Stimulated activated CD8-positive, alpha-beta memory T cell treated with anti-CD3 and anti-CD28 coated beads, Interleukin-7, amount 100 ng/mL, for 1 hour (primary cell): ENCODE data around the gene RBBP5.

Source experiments
- DNase-seq, 2 donors: peaks; one replicate each; pipeline ENCODE4 v3.0.0-alpha.2; 2020; ENCODE audit warnings: low read depth in 2 of 2

RBBP5 gene

GRCh38 chr1:205133287-205133686 lies 11.5 kb upstream of the RBBP5 start:
- DNase-seq = no peak

GRCh38 chr1:205129447-205130029 lies 7.8 kb upstream of the RBBP5 start:
- no peak for DNase-seq

GRCh38 chr1:205128050-205128449 lies 6.3 kb upstream of the RBBP5 start:
- no peak for DNase-seq

- DNase-seq = no peak
Observed at GRCh38 chr1:205127646-205128045, 5.9 kb upstream of the RBBP5 start.

- DNase-seq = no peak
Observed at GRCh38 chr1:205124726-205125125, 2.9 kb upstream of the RBBP5 start.

GRCh38 chr1:205122489-205122882 lies 708 bp upstream of the RBBP5 start:
- DNase-seq = no peak

- no peak for DNase-seq
Observed at GRCh38 chr1:205118752-205119151, 3.0 kb downstream of the RBBP5 start.

GRCh38 chr1:205111354-205111753 lies 10.4 kb downstream of the RBBP5 start:
- no peak for DNase-seq

- no peak for DNase-seq
Observed at GRCh38 chr1:205109711-205110110, 12.1 kb downstream of the RBBP5 start.

GRCh38 chr1:205109269-205109668 lies 12.5 kb downstream of the RBBP5 start:
- no peak for DNase-seq

- DNase-seq = no peak
Observed at GRCh38 chr1:205108464-205108863, 13.3 kb downstream of the RBBP5 start.

- DNase-seq = no peak
Observed at GRCh38 chr1:205107327-205107726, 14.5 kb downstream of the RBBP5 start.

- no peak for DNase-seq
Observed at GRCh38 chr1:205102404-205102803, 19.4 kb downstream of the RBBP5 start.

- DNase-seq = no peak
Observed at GRCh38 chr1:205098242-205098641, 23.5 kb downstream of the RBBP5 start.

- no peak for DNase-seq
Observed at GRCh38 chr1:205095422-205095821, 26.4 kb downstream of the RBBP5 start.

- DNase-seq = no peak
Observed at GRCh38 chr1:205091043-205091740, 30.6 kb downstream of the RBBP5 start.

GRCh38 chr1:205088341-205088740 lies 33.4 kb downstream of the RBBP5 start:
- no peak for DNase-seq

GRCh38 chr1:205084360-205084759 lies 37.4 kb downstream of the RBBP5 start, which contains the start of gene TMEM81:
Gene TMEM81 (minus strand): TSS chr1:205084460. CDS start chr1:205084320, 140 bp downstream.
- DNase-seq = no peak

GRCh38 chr1:205082431-205082830 lies 39.3 kb downstream of the RBBP5 start:
- DNase-seq = no peak

- DNase-seq = no peak
Observed at GRCh38 chr1:205077934-205078311, 43.9 kb downstream of the RBBP5 start.

- no peak for DNase-seq
Observed at GRCh38 chr1:205077158-205077933, 44.4 kb downstream of the RBBP5 start.

- DNase-seq = no peak
Observed at GRCh38 chr1:205076245-205076761, 45.5 kb downstream of the RBBP5 start.
